Right ventricle myocardium superior (tissue), 1 donor: ENCODE data around the gene HTRA3. TPM values are rescaled to one million over a fixed set of nuclear protein-coding genes. Genes with fewer than 3 reads are reported as not detected.

Experiments used
- ATAC-seq: fragments of 200-7000 bp; cut with Tn5 transposase; one replicate; pipeline ENCODE4 v1.9.1; 2020; ENCODE audit warnings: mild to moderate bottlenecking; ENCODE audit not compliant: poor library complexity
- DNase-seq: peaks from one replicate; pipeline ENCODE4 v3.0.0-alpha.2; 2020
- intact Hi-C: fragments of 100-400 bp; cut with DNase I; formaldehyde crosslinking; loops from one replicate; pipeline ENCODE4 v1.11.2; 2022
- total RNA-seq: library from RNA; stranded (reverse); fragmentation: NEBNext Ultra II Directional; extraction: Animal tissue kit (Norgen Biotek cat#: 25700); gene quantifications from one replicate; pipeline ENCODE4 v1.2.1, GENCODE V29; 2021
- donor health status: DM: no; HTN: yes; CAD: no; lungs with severe emphysema.

Gene HTRA3
- total RNA-seq, 1 donor from 2014 or later: 123 TPM

- intact Hi-C loops: no loop called here
- ATAC-seq (peak; percentile 42), DNase-seq (peak; percentile 52)
These were observed 15.8 kb downstream of the HTRA3 start for GRCh38 chr4:8285143-8285975.

GRCh38 chr4:8285976-8286718 lies 16.6 kb downstream of the HTRA3 start:
- ATAC-seq: peak; percentile 75
- intact Hi-C loops: no loop called here
- DNase-seq: peak; percentile 85

GRCh38 chr4:8286719-8287342 lies 17.3 kb downstream of the HTRA3 start:
- ATAC-seq (no peak), DNase-seq (peak; percentile 39)
- intact Hi-C loops: no loop called here

- intact Hi-C loops: no loop called here
- DNase-seq: peak; percentile 17
These were observed 18.1 kb downstream of the HTRA3 start for GRCh38 chr4:8287343-8288280.

GRCh38 chr4:8289151-8289750 lies 19.7 kb downstream of the HTRA3 start:
- DNase-seq (peak; percentile 32), ATAC-seq (no peak)
- intact Hi-C loops: no loop called here

More at GRCh38 chr4:8287343-8288280, 18.1 kb downstream of the HTRA3 start:
- ATAC-seq: no peak

GRCh38 chr4:8289956-8290700 lies 20.6 kb downstream of the HTRA3 start:
- ATAC-seq (no peak), DNase-seq (peak; percentile 28)
- intact Hi-C loops: no loop called here

- DNase-seq (peak; percentile 26), ATAC-seq (no peak)
- intact Hi-C loops: no loop called here
These were observed 21.1 kb downstream of the HTRA3 start for GRCh38 chr4:8290701-8290970.

GRCh38 chr4:8291036-8291682 lies 21.6 kb downstream of the HTRA3 start:
- no peak for ATAC-seq
- peak; percentile 27 for DNase-seq
- intact Hi-C loops: no loop called here

GRCh38 chr4:8291701-8292477 lies 22.3 kb downstream of the HTRA3 start:
- ATAC-seq (no peak), DNase-seq (no peak)
- intact Hi-C loops: no loop called here

- peak; percentile 29 for DNase-seq
- intact Hi-C loops: no loop called here
- ATAC-seq: no peak
These were observed 23.0 kb downstream of the HTRA3 start for GRCh38 chr4:8292478-8293107.

GRCh38 chr4:8293131-8293975 lies 23.8 kb downstream of the HTRA3 start:
- DNase-seq (peak; percentile 38), ATAC-seq (no peak)
- intact Hi-C loops: no loop called here

- ATAC-seq (no peak), DNase-seq (peak; percentile 14)
- intact Hi-C loops: no loop called here
These were observed 24.5 kb downstream of the HTRA3 start for GRCh38 chr4:8294036-8294435.

- ATAC-seq: no peak
- intact Hi-C loops: no loop called here
- DNase-seq: no peak
These were observed 25.2 kb downstream of the HTRA3 start for GRCh38 chr4:8294775-8295174.

- DNase-seq: peak; percentile 30
- intact Hi-C loops: no loop called here
- no peak for ATAC-seq
These were observed 25.9 kb downstream of the HTRA3 start for GRCh38 chr4:8295471-8295870.

- intact Hi-C loops: no loop called here
- ATAC-seq (no peak), DNase-seq (no peak)
These were observed 26.9 kb downstream of the HTRA3 start for GRCh38 chr4:8296491-8296890.
